Gastroesophageal sphincter (tissue), 4 donors: ENCODE data around the gene AFF3. TPM values are rescaled to one million over a fixed set of nuclear protein-coding genes. Genes with fewer than 3 reads are reported as not detected.

Source experiments
- ATAC-seq: fragments of 150-250 bp; one replicate; pipeline ENCODE4 v1.9.1; 2016; ENCODE audit warnings: mild to moderate bottlenecking, moderate library complexity
- H3K27ac ChIP-seq, 4 donors: fragments of 200-600 bp; sonication (generic) in 3 of 4; 1 replicate in 3 of 4; 2 replicates in 1 of 4; pipeline ENCODE4 v1.5.1; 2016 to 2019
- H3K27me3 ChIP-seq: fragments of 200-600 bp; sonication (generic); one replicate; pipeline ENCODE4 v1.5.1; 2019
- H3K36me3 ChIP-seq, 2 donors: fragments of 200-600 bp; sonication (generic); one replicate each; pipeline ENCODE4 v1.5.1; 2019; ENCODE audit warnings: control low read depth in 1 of 2
- H3K4me1 ChIP-seq, 3 donors: fragments of 200-600 bp; sonication (generic); 1 replicate in 2 of 3; 2 replicates in 1 of 3; pipeline ENCODE4 v1.5.1; 2016 to 2019; ENCODE audit warnings: control low read depth in 2 of 3
- H3K4me3 ChIP-seq, 2 donors: fragments of 200-600 bp; sonication (generic); one replicate each; pipeline ENCODE4 v1.5.1; 2019; ENCODE audit warnings: mild to moderate bottlenecking in 1 of 2, moderate library complexity in 1 of 2
- H3K9me3 ChIP-seq, 3 donors: fragments of 200-600 bp; sonication (generic); one replicate each; pipeline ENCODE4 v1.5.1; 2017 to 2019; ENCODE audit warnings: control low read depth in 2 of 3
- EP300 ChIP-seq: sonication (generic); formaldehyde crosslinking; IDR thresholded peaks from one replicate; pipeline ENCODE4 v1.6.1; 2017; ENCODE audit warnings: antibody characterized with exemption, mild to moderate bottlenecking
- POLR2A ChIP-seq, 2 donors: fragments of 450-650 bp; IDR thresholded peaks; one replicate each; pipeline ENCODE4 v1.6.1; 2017; ENCODE audit warnings: antibody characterized with exemption in 2 of 2, mild to moderate bottlenecking in 2 of 2, moderate library complexity in 1 of 2
- POLR2AphosphoS5 ChIP-seq: sonication (generic); formaldehyde crosslinking; IDR thresholded peaks from one replicate; pipeline ENCODE4 v1.6.1; 2017; ENCODE audit warnings: antibody characterized with exemption
- WGBS, 2 donors: methylation state at CpG; one replicate each; pipeline ENCODE4 v1.1.5; 2018; ENCODE audit warnings: low coverage in 1 of 2; 5-methylcytosine and 5-hydroxymethylcytosine counted together
- total RNA-seq, 4 donors: library from RNA; depleted of rRNA; stranded (reverse); fragments of >200 nt; gene quantifications; one replicate each; pipeline ENCODE4 v1.1.0, GENCODE V29; 2016
- TF ChIP-seq, protein P1 (sequence below), 4 experiments: fragments of 200-600 bp in 2 of 4; fragments of 450-650 bp in 2 of 4; sonication (generic) in 1 of 4; IDR thresholded peaks; one replicate each; pipeline ENCODE4 v1.5.1; 2017 to 2019; ENCODE audit warnings: antibody characterized with exemption in 4 of 4, mild to moderate bottlenecking in 2 of 4, moderate library complexity in 2 of 4

Gene AFF3
- total RNA-seq, 4 donors from 2014 or later = 15.4 to 74.8 (median 37.7) TPM

DNA sequence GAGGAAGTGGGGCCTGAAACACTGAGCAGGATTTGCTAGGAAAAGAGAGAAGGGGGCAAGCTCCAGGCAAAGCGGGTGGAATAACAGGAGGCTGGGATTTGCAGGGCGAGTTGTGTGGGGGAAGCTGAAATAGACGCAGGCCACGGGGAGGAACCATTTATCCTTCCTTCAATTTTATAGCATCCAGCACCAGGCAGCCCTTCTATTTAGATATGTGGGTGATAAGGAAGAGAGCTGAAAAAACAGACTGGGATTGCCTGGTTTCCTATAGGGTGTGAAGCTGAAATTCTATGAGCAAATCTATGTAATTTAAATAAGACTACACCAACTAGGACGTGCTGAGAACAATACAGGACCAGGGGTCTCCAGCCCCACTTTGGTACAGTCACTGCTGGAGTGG, 520.6 kb downstream of the AFF3 start:
- TF ChIP-seq POLR2AphosphoS5 (no peak), POLR2A (IDR thresholded peaks at IDR 0.05) (no peak), EP300 (no peak)
- TF ChIP-seq, protein P1, sequence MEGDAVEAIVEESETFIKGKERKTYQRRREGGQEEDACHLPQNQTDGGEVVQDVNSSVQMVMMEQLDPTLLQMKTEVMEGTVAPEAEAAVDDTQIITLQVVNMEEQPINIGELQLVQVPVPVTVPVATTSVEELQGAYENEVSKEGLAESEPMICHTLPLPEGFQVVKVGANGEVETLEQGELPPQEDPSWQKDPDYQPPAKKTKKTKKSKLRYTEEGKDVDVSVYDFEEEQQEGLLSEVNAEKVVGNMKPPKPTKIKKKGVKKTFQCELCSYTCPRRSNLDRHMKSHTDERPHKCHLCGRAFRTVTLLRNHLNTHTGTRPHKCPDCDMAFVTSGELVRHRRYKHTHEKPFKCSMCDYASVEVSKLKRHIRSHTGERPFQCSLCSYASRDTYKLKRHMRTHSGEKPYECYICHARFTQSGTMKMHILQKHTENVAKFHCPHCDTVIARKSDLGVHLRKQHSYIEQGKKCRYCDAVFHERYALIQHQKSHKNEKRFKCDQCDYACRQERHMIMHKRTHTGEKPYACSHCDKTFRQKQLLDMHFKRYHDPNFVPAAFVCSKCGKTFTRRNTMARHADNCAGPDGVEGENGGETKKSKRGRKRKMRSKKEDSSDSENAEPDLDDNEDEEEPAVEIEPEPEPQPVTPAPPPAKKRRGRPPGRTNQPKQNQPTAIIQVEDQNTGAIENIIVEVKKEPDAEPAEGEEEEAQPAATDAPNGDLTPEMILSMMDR (IDR thresholded peaks at IDR 0.05) = no peak
- ATAC-seq = no peak
- H3K36me3 ChIP-seq = no peaks in the 10 kb centered on the region

DNA sequence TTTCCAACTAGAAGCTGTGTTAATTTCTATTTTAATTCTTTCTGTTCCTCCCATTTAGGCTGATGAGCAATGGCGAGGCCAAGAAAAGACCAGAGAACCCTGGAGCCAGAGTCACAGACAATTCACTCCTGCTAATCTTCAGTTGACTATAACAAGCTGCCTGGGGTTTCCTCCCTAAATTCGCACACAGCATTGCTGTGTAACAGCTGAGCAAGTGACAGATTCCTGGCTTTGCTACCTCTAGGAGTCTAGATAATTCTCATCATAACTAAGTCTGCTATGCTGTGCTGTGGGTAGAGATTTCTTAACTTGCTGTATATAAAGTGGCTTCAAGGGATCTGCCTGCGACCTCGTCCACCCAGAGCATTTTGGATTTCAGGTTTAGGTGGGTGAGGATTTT, 521.3 kb downstream of the AFF3 start:
- Histone ChIP-seq H3K36me3 (no peaks in the 10 kb centered on the region), H3K27ac (no peak overlapping the region), H3K4me3 (no peak overlapping the region), H3K27me3 (no peaks in the 10 kb centered on the region), H3K9me3 (no peaks in the 10 kb centered on the region), H3K4me1 (peaks cover 0 to 55% (median 0%) of the 10 kb centered on the region in 3 donors)
- TF ChIP-seq EP300 (no peak), POLR2AphosphoS5 (no peak), POLR2A (IDR thresholded peaks at IDR 0.05) (no peak)
- TF ChIP-seq, protein P1 (IDR thresholded peaks at IDR 0.05) = no peak
- 31 to 56% methylated on average over 2 to 4 of the region's 4 CpGs for WGBS, 2 donors
- ATAC-seq = no peak

More for the DNA sequence above, 520.6 kb downstream of the AFF3 start:
- H3K4me3 ChIP-seq = no peak overlapping the region
- peaks cover 0 to 55% (median 0%) of the 10 kb centered on the region in 3 donors for H3K4me1 ChIP-seq
- peak overlapping the region in 1 of 4 donors; percentile 2 for H3K27ac ChIP-seq
- no peaks in the 10 kb centered on the region for H3K9me3 ChIP-seq
- WGBS, 2 donors = 74 to 97% methylated on average over 4 to 5 of the region's 5 CpGs
- H3K27me3 ChIP-seq = no peaks in the 10 kb centered on the region

DNA sequence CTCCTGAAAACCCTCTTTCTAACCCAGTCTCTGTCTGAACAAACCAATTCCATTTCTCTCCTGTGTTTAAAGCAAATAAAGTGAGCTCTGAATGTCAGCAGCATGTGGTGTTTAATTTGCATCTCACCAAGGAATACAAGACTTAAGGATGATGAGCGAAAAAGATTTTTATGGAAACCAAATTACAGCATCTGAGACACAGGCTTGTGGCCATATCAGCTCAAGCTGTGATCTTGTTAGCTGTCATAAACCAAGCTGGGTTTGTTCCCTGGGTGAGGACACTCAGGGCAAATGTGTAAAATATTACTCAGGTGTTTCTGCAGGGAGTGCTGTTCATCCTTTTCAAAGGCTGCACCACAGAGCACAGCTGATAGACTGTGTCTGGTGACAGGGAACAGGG, 523.2 kb downstream of the AFF3 start:
- ATAC-seq = no peak
- H3K27ac ChIP-seq = no peak overlapping the region
- WGBS, 2 donors = 100% methylated on average over 1 of the region's 1 CpG; no CpG with 5 or more reads in 1 of the 2 donors
- H3K27me3 ChIP-seq = no peaks in the 10 kb centered on the region
- no peak overlapping the region for H3K4me3 ChIP-seq
- no peaks in the 10 kb centered on the region for H3K9me3 ChIP-seq
- H3K4me1 ChIP-seq = peaks cover 0 to 35% (median 0%) of the 10 kb centered on the region in 3 donors
- no peaks in the 10 kb centered on the region for H3K36me3 ChIP-seq
- TF ChIP-seq POLR2A (IDR thresholded peaks at IDR 0.05) = no peak
- no peak for TF ChIP-seq POLR2AphosphoS5
- TF ChIP-seq, protein P1 (IDR thresholded peaks at IDR 0.05) = no peak
- no peak for TF ChIP-seq EP300

DNA sequence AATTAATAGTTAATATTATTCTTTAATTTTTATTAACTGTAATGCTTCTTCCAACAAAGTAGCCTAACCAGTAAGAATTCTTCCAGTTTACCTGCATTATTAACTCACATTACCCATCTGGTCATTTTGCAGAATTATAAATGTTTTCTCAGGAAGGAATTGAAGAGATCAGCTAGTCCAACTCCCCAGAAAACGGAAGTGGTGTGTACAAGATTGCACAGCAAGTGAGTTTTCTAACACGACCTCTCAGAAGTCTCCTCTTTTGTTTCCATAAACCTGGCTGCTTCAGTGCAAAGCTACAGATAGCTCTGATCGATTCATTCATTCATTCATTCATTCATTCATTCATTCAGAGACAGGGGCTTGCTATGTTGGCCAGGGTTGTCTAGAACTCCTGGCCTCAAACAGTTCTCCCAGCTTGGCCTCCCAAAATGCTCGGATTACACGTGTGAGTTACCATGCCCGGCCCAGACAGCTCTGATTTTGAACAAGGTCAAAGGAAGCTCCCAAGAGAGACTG, 523.8 kb downstream of the AFF3 start:
- no peak for ATAC-seq
- Histone ChIP-seq H3K27me3 (no peaks in the 10 kb centered on the region), H3K36me3 (no peaks in the 10 kb centered on the region), H3K4me3 (no peak overlapping the region), H3K27ac (no peak overlapping the region), H3K9me3 (no peaks in the 10 kb centered on the region), H3K4me1 (peaks cover 0 to 30% (median 0%) of the 10 kb centered on the region in 3 donors)
- WGBS, 2 donors = 79 to 84% methylated on average over 2 to 6 of the region's 6 CpGs
- TF ChIP-seq POLR2AphosphoS5 = no peak
- TF ChIP-seq, protein P1 (IDR thresholded peaks at IDR 0.05) = no peak
- no peak for TF ChIP-seq POLR2A (IDR thresholded peaks at IDR 0.05)
- no peak for TF ChIP-seq EP300

DNA sequence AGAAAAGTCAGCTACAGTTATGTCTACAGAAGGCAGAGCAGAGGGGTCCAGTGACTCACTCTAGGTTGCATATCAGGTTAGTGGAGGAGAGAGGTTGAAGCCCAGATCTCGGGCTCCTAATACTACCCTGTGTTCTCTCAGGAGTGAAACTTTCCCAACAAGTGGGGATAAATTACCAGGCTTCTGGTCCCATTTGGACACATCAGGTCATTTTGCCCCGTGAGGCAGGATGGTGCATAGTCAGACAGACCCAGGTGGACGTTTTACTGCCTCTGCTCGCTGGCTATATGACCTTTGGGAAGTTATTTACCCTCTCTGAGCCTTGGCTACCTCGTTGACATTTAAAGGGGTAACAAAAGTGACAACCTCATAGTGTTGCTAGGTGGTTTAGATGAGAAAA, 524.6 kb downstream of the AFF3 start:
- no peak for ATAC-seq
- Histone ChIP-seq H3K4me3 (no peak overlapping the region), H3K36me3 (no peaks in the 10 kb centered on the region), H3K4me1 (peaks cover 0 to 22% (median 0%) of the 10 kb centered on the region in 3 donors), H3K27me3 (no peaks in the 10 kb centered on the region), H3K9me3 (no peaks in the 10 kb centered on the region), H3K27ac (no peak overlapping the region)
- TF ChIP-seq EP300 (no peak), POLR2A (IDR thresholded peaks at IDR 0.05) (no peak), POLR2AphosphoS5 (no peak)
- TF ChIP-seq, protein P1 (IDR thresholded peaks at IDR 0.05) = no peak
- WGBS, 2 donors = 77 to 89% methylated on average over 4 to 5 of the region's 5 CpGs
